ENCODE measurements around the gene CCDC107.

Gene CCDC107

DNA sequence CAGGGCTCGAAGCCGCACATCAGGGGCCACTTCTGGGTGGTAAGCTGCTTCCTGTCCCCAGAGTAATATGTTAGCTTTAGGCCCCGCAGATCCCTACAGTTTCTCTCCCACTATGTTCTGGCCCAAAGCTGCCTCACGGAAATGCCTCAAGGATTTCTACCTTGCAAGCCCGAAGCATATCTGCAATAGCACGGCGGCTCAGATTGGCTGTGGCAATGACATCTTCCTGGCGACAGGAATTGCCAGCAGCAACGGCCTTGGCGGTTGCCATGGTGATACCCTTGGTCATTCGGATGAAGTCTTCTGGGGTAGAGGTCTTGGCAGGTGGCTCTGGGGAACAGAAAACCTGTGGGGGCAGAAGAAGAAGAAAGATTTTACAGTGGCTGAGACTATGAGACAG, 41.9 kb downstream of the CCDC107 start:
- Histone ChIP-seq H3K4me1 (ENCODE audit: insufficient read depth, low read length) (no peaks in the 10 kb centered on the region), H3K36me3 (ENCODE audit: insufficient read depth, low read depth, low read length) (peaks cover 89% of the 10 kb centered on the region), H3K9ac (ENCODE audit: low read depth, low read length) (no peak overlapping the region), H3K9me3 (ENCODE audit: insufficient read depth, low read depth, low read length) (no peaks in the 10 kb centered on the region), H3K4me3 (ENCODE audit: low read length) (no peak overlapping the region), H3K27ac (ENCODE audit: low read length) (no peak overlapping the region), H3K27me3 (ENCODE audit: insufficient read depth, low read length) (no peaks in the 10 kb centered on the region)

DNA sequence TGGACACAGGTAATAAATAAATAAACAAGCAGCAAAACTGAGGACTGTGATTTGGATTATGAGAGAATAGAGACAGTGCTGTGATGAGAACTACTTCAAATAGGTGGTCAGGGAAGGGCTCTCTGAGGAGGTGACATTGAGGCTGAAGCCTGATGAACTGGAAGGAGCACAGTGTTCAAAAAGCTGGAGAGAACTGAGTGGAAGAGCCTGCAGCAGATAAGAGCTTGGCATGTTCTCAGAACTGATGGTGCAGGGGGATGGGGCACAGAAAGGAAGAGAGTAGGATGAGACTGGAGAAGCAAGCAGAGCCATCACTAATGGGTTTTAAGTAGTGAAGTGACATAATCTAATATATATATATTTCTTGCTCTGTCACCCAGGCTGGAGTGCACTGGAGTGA, 42.9 kb downstream of the CCDC107 start:
- H3K36me3 ChIP-seq (ENCODE audit: insufficient read depth, low read depth, low read length), result peaks cover 93% of the 10 kb centered on the region
- H3K4me3 ChIP-seq (ENCODE audit: low read length), result no peak overlapping the region
- H3K27ac ChIP-seq (ENCODE audit: low read length), result no peak overlapping the region
- no peaks in the 10 kb centered on the region for H3K4me1 ChIP-seq (ENCODE audit: insufficient read depth, low read length)
- H3K9ac ChIP-seq (ENCODE audit: low read depth, low read length), result no peak overlapping the region
- no peaks in the 10 kb centered on the region for H3K27me3 ChIP-seq (ENCODE audit: insufficient read depth, low read length)
- no peaks in the 10 kb centered on the region for H3K9me3 ChIP-seq (ENCODE audit: insufficient read depth, low read depth, low read length)

DNA sequence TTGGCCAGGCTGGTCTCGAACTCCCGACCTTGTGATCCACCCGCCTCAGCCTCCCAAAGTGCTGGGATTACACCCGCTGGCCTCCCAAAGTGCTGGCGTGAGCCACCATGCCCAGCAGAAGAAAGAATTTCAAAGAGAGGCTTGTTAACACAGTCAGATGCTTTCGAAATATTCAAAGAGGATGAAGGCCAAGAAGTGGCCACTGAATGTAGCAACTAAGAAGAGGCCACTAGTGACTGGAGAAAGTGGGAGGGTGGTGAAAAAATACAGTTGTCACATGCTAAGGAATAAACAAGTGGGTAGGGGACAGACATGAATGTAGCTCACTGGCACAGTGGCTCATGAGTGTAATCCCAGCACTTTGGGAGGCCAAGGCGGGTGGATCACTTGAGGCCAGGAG, 44.6 kb downstream of the CCDC107 start:
- H3K4me3 ChIP-seq (ENCODE audit: low read length), result no peak overlapping the region
- H3K27me3 ChIP-seq (ENCODE audit: insufficient read depth, low read length), result no peaks in the 10 kb centered on the region
- peaks cover 99% of the 10 kb centered on the region for H3K36me3 ChIP-seq (ENCODE audit: insufficient read depth, low read depth, low read length)
- no peaks in the 10 kb centered on the region for H3K9me3 ChIP-seq (ENCODE audit: insufficient read depth, low read depth, low read length)
- H3K9ac ChIP-seq (ENCODE audit: low read depth, low read length), result no peak overlapping the region
- no peak overlapping the region for H3K27ac ChIP-seq (ENCODE audit: low read length)
- H3K4me1 ChIP-seq (ENCODE audit: insufficient read depth, low read length), result no peaks in the 10 kb centered on the region

DNA sequence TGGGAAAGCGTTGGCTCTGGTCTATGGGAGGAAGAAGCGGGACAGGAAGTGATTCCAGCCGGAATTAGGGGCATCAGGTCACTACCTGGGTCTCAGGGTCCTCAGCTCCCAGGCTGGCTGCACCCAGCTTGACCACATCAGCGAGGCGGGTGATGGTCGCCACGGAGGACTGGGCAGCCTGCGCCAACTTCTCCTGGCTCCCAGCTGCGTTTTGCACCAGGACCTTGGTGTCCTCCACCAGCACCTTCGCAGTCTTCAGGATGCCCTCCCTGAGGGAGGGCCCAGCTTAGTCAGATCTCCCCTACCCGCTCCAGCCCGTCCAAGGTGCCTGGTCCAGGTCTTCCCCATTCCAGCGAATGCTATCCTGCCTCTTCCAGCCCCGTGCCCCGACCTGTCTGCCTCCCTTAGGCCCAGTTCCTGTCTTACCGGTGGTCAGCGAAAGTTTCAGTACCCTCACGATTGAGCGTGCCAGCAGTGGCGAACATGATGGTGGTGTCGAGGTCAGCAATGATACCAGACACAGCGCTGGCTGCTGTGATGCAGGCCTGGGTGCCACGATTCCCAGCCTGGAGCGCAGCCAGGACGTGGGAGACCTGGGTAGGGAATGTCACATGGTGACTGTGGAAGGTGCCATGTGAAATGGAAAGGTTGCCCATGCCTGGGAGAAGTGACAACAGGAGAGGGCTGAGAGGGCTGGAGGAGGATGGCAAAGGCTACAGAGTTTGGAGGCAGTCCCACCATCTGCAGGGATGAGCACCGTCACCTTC, 46.0 kb downstream of the CCDC107 start:
- H3K9me3 ChIP-seq (ENCODE audit: insufficient read depth, low read depth, low read length), result no peaks in the 10 kb centered on the region
- no peaks in the 10 kb centered on the region for H3K27me3 ChIP-seq (ENCODE audit: insufficient read depth, low read length)
- no peak overlapping the region for H3K4me3 ChIP-seq (ENCODE audit: low read length)
- no peak overlapping the region for H3K9ac ChIP-seq (ENCODE audit: low read depth, low read length)
- peaks cover 99% of the 10 kb centered on the region for H3K36me3 ChIP-seq (ENCODE audit: insufficient read depth, low read depth, low read length)
- H3K4me1 ChIP-seq (ENCODE audit: insufficient read depth, low read length), result no peaks in the 10 kb centered on the region
- H3K27ac ChIP-seq (ENCODE audit: low read length), result no peak overlapping the region

DNA sequence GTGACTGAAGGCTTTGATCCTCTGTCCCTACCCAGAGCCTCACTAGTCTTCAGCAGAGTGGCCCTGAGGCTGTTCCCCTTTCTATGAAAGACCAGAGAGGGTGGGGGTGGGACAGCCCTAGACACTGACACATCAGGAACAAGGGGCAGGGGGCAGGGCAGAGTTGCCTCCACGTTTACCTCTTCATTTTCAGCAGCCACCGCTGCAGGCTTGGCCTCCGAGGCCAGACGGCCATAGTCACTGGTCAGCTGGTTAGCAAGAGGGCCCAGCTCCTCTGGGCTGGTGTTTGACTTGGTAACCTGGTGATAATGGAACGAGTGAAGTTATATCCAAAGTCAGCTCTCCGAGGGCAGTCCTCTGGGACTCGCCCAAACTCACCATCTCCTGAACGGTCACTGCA, 47.3 kb downstream of the CCDC107 start:
- no peaks in the 10 kb centered on the region for H3K27me3 ChIP-seq (ENCODE audit: insufficient read depth, low read length)
- peaks cover 93% of the 10 kb centered on the region for H3K36me3 ChIP-seq (ENCODE audit: insufficient read depth, low read depth, low read length)
- H3K9ac ChIP-seq (ENCODE audit: low read depth, low read length), result no peak overlapping the region
- H3K4me3 ChIP-seq (ENCODE audit: low read length), result no peak overlapping the region
- H3K27ac ChIP-seq (ENCODE audit: low read length), result no peak overlapping the region
- no peaks in the 10 kb centered on the region for H3K4me1 ChIP-seq (ENCODE audit: insufficient read depth, low read length)
- no peaks in the 10 kb centered on the region for H3K9me3 ChIP-seq (ENCODE audit: insufficient read depth, low read depth, low read length)

DNA sequence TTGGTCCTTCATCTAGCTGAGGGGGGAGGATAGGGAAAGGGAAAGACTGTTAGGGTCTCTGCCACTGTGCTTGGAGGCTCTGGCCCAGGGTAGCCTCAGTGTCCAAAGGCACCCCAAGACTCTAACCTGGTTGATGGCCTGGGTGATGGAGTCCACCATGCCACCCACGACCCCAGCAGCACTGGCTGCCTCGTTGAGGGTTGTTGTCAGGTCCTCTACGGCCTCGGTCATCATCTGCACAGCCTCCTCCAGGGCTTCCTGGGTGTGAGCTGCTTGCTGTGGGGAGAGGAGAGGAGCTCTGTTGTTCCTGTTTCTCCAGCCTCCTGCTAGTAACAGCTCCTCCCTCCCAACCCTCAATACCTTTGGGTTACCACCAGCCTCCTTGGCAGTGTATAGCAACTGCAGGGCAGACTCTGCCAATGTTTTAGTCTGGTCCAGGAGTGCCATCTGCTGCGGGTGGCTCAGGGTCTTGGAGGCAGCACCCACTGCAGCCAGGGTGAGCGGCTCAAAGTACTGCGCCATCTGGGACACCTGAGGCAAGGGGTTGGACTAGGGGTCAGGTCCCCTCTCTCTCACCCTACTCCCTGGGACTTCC, 47.8 kb downstream of the CCDC107 start:
- Histone ChIP-seq H3K9ac (ENCODE audit: low read depth, low read length) (no peak overlapping the region), H3K4me3 (ENCODE audit: low read length) (no peak overlapping the region), H3K4me1 (ENCODE audit: insufficient read depth, low read length) (no peaks in the 10 kb centered on the region), H3K36me3 (ENCODE audit: insufficient read depth, low read depth, low read length) (peaks cover 93% of the 10 kb centered on the region), H3K27ac (ENCODE audit: low read length) (no peak overlapping the region), H3K9me3 (ENCODE audit: insufficient read depth, low read depth, low read length) (no peaks in the 10 kb centered on the region), H3K27me3 (ENCODE audit: insufficient read depth, low read length) (no peaks in the 10 kb centered on the region)

DNA sequence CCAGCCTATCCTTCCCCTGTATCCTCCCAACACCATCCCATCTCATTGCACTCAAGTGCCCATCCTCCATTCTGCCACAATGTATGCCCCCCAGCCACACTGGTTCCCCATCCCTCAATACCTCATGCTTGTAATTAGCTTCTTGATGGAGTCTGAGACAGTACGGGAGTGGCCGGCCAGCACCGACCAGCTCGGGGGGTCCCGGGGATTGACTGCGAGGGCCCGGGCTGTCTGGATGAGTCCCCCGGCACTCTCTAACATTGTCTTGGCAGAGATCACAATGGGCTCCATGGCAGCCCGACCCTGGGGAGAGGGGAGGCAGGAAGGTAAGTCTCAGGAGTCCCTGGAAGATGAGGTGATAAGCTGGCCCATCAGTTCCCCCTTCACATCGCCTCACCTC, 48.9 kb downstream of the CCDC107 start:
- Histone ChIP-seq H3K27me3 (ENCODE audit: insufficient read depth, low read length) (no peaks in the 10 kb centered on the region), H3K9ac (ENCODE audit: low read depth, low read length) (no peak overlapping the region), H3K4me3 (ENCODE audit: low read length) (no peak overlapping the region), H3K4me1 (ENCODE audit: insufficient read depth, low read length) (no peaks in the 10 kb centered on the region), H3K36me3 (ENCODE audit: insufficient read depth, low read depth, low read length) (peaks cover 93% of the 10 kb centered on the region), H3K27ac (ENCODE audit: low read length) (no peak overlapping the region), H3K9me3 (ENCODE audit: insufficient read depth, low read depth, low read length) (no peaks in the 10 kb centered on the region)

DNA sequence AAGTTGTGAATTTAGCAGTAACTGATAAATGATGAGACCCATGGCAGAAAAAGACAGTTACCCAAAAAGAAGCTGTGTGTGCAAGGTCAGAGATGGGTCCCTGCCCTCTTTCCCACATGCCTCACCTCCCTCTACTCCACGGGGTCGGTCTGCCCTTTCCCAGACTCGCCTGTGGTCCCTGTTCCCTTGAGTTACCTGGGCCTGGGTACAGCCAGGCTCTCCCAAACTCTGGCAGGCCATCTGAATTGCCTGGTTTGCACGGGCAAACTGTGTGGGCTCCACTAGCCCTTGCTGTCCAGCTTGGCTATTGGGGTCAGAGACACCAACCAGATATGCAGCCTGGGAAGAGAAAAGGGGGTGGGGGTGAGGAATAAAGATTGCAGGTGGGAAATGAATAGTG, 50.1 kb downstream of the CCDC107 start:
- H3K27me3 ChIP-seq (ENCODE audit: insufficient read depth, low read length), result no peaks in the 10 kb centered on the region
- no peak overlapping the region for H3K9ac ChIP-seq (ENCODE audit: low read depth, low read length)
- peaks cover 93% of the 10 kb centered on the region for H3K36me3 ChIP-seq (ENCODE audit: insufficient read depth, low read depth, low read length)
- H3K27ac ChIP-seq (ENCODE audit: low read length), result no peak overlapping the region
- no peaks in the 10 kb centered on the region for H3K9me3 ChIP-seq (ENCODE audit: insufficient read depth, low read depth, low read length)
- no peaks in the 10 kb centered on the region for H3K4me1 ChIP-seq (ENCODE audit: insufficient read depth, low read length)
- H3K4me3 ChIP-seq (ENCODE audit: low read length), result no peak overlapping the region

DNA sequence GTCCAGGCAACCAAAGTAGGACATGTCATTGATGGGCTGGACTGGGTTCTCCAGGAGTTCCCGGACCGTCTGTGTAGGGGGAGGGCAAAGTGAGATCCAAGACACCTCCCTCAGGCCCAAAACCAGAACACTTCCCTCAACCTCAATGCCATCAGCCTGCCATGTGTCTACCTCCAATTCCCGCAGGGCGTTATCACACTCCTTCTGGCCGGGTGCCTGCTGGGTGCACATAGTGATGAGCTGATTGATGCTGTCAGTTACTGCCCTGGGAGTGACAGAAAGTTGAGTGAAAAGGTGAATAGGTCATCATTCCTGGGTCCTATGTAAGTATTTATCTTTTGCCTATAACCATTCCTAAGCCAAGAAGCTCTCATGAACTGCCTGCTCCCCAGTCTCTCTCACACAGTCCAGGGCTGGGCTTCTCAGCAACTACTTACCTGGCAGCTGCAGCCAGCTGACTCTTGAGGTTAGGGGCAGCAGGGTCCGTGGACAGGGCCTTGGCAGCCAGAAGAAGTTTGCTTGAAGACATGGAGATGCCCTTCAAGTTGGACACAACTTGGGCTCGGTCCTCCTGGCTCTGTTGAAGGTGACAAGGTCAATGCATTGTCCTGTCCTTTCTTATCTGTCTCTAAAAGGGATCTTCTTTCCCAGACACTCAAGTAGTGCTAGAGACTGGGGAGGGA, 52.9 kb downstream of the CCDC107 start:
- Histone ChIP-seq H3K27me3 (ENCODE audit: insufficient read depth, low read length) (no peaks in the 10 kb centered on the region), H3K36me3 (ENCODE audit: insufficient read depth, low read depth, low read length) (peaks cover 93% of the 10 kb centered on the region), H3K9me3 (ENCODE audit: insufficient read depth, low read depth, low read length) (no peaks in the 10 kb centered on the region), H3K4me1 (ENCODE audit: insufficient read depth, low read length) (no peaks in the 10 kb centered on the region), H3K27ac (ENCODE audit: low read length) (no peak overlapping the region), H3K9ac (ENCODE audit: low read depth, low read length) (no peak overlapping the region), H3K4me3 (ENCODE audit: low read length) (no peak overlapping the region)

Data from iPS-20b (cell line).